ENCODE measurements around the gene MYMX. TPM values are rescaled to one million over a fixed set of nuclear protein-coding genes. Genes with fewer than 3 reads are reported as not detected.

Gene MYMX
- total and polyA plus RNA-seq, 2 of the 4 experiments (the other 2 are of a cell fraction): not detected

GRCh38 chr6:44194326-44194725 is 22.4 kb upstream of the MYMX start:
- Histone ChIP-seq H3K4me2 (ENCODE audit: low read depth, low read length) (no peak overlapping the region), H4K91ac (ENCODE audit: insufficient read depth, low read depth, low read length) (no peak overlapping the region), H2BK15ac (ENCODE audit: low read depth, low read length) (no peak overlapping the region), H2AK5ac (ENCODE audit: low read depth, low read length) (no peak overlapping the region), H3K9ac (ENCODE audit: low read depth, low read length) (no peak overlapping the region), H2AFZ (replicated peaks; ENCODE audit: low read length, poor library complexity) (peak overlapping the region; percentile 19), H4K20me1 (ENCODE audit: insufficient read depth, low read length) (no peaks in the 10 kb centered on the region), H2BK5ac (ENCODE audit: low read depth, low read length, poor library complexity, severe bottlenecking) (no peak overlapping the region), H3K14ac (replicated peaks; ENCODE audit: low read depth, low read length) (no peak overlapping the region), H3K27me3 (ENCODE audit: control insufficient read depth, insufficient read depth, low read length) (peaks cover 16% of the 10 kb centered on the region), H3K79me1 (ENCODE audit: low read depth in 1 of 2, low read length in 2 of 2) (no peaks in the 10 kb centered on the region), H4K5ac (ENCODE audit: low read depth, low read length) (no peak overlapping the region), H4K8ac (ENCODE audit: low read depth in 2 of 2, low read length in 2 of 2) (no peak overlapping the region), H3K4me1 (ENCODE audit: control insufficient read depth, insufficient read depth, low read length) (no peaks in the 10 kb centered on the region), H3K9me1 (ENCODE audit: insufficient read depth, low read length) (no peaks in the 10 kb centered on the region), H3K27ac (ENCODE audit: insufficient read depth, low read length) (no peak overlapping the region), H2AK9ac (replicated peaks; ENCODE audit: low read depth, low read length, poor library complexity) (no peak overlapping the region), H3K18ac (ENCODE audit: low read depth, low read length) (no peak overlapping the region), H3K23ac (ENCODE audit: low read depth, low read length) (no peak overlapping the region), H3K56ac (ENCODE audit: extremely low read depth, insufficient read depth, low read length) (no peak overlapping the region), H3K36me3 (ENCODE audit: control insufficient read depth, insufficient read depth, low read length) (no peaks in the 10 kb centered on the region), H2BK120ac (ENCODE audit: low read depth, low read length) (no peak overlapping the region), H3K9me3 (ENCODE audit: control insufficient read depth, insufficient read depth, low read length) (no peaks in the 10 kb centered on the region), H3K4ac (ENCODE audit: low read depth, low read length) (no peak overlapping the region), H2BK20ac (ENCODE audit: low read depth, low read length) (no peak overlapping the region), H3K4me3 (ENCODE audit: insufficient read depth, low read depth, low read length) (no peak overlapping the region)
- CTCF ChIA-PET: no interaction called here
- dilution Hi-C loops (cut with HindIII; ENCODE audit: low sequenced_read_pairs, unreplicated experiment): no loop called here
- BruUV-seq (replicated peaks): no TSS peak
- intact Hi-C loops (cut with micrococcal nuclease): no loop called here
- no peak for TF ChIP-seq CHD1 (IDR thresholded peaks at IDR 0.05; ENCODE audit: low read depth, low read length)
- TF ChIP-seq BHLHE40 (IDR thresholded peaks at IDR 0.05; ENCODE audit: low read depth, low read length): no peak
- no peak for TF ChIP-seq FOS (IDR thresholded peaks at IDR 0.05; ENCODE audit: low read depth, low read length)
- TF ChIP-seq CTCF (conservative IDR thresholded peaks at IDR 0.05; ENCODE audit: low read depth, low read length): no peak
- TF ChIP-seq RFX5 (IDR thresholded peaks at IDR 0.05; ENCODE audit: low read depth, low read length): no peak
- no peak for TF ChIP-seq CEBPB (IDR thresholded peaks at IDR 0.05; ENCODE audit: low read depth, low read length)
- no peak for TF ChIP-seq MAFK (IDR thresholded peaks at IDR 0.05; ENCODE audit: low read depth, low read length)
- TF ChIP-seq ELK1 (IDR thresholded peaks at IDR 0.05; ENCODE audit: borderline replicate concordance, low read depth, low read length): no peak
- TF ChIP-seq RAD21 (IDR thresholded peaks at IDR 0.05; ENCODE audit: low read length): no peak
- no peak for TF ChIP-seq MAZ (IDR thresholded peaks at IDR 0.05; ENCODE audit: borderline replicate concordance, low read depth, low read length)
- no peak for TF ChIP-seq POLR2A (IDR thresholded peaks at IDR 0.05; ENCODE audit: low read depth, low read length)
- no peak for TF ChIP-seq SMC3 (IDR thresholded peaks at IDR 0.05; ENCODE audit: low read depth, low read length)
- no peak for TF ChIP-seq NFE2L2 (IDR thresholded peaks at IDR 0.05; ENCODE audit: low read depth, low read length)
- no peak for TF ChIP-seq RCOR1 (IDR thresholded peaks at IDR 0.05; ENCODE audit: insufficient replicate concordance, low read length)
- no peak for TF ChIP-seq MXI1 (IDR thresholded peaks at IDR 0.05; ENCODE audit: borderline replicate concordance, low read depth, low read length)
- no peak for TF ChIP-seq USF2 (IDR thresholded peaks at IDR 0.05; ENCODE audit: low read depth, low read length)
- no peak for DNase-seq
- POLR2A ChIA-PET (ENCODE audit: unreplicated experiment): no interaction called here
- in situ Hi-C loops (cut with MboI; ENCODE audit: low sequenced_read_pairs): no loop called here
- ATAC-seq (ENCODE audit: low read depth): no peak
- 63% methylated on average over 2 of the region's 5 CpGs; no CpG with 5 or more reads in 1 of the 2 experiments for WGBS, 2 experiments (ENCODE audit: extremely low coverage in 2 of 2, insufficient read length in 1 of 2)

Data from IMR-90 (cell line).